ENCODE data around the gene ZNF438.
"Not testable (repeated sequence)": the region's sequence is repeated elsewhere in the genome, so short reads cannot be mapped to it uniquely, and the experiment has no call there.

Gene ZNF438

DNA sequence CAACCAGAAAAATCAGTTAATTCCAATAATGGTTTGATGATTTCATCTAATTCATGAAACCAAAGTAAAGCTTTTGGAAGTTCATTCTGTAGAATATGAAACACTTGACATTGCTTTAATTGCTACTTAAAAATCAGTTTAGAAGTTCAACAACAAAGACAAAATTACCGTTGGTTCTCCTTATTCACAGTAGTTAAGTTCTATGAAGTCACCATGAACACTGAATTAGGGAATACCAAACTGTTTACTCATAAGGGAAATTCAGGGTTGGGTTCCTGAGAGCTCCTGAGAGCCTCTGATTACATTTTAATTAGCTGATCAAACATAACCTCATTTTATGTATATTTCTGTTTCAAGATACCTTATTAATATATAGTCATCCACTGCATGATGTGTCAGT is 46.2 kb downstream of the ZNF438 start:
- no peak for DNase-seq (ENCODE audit: low read depth)

DNA sequence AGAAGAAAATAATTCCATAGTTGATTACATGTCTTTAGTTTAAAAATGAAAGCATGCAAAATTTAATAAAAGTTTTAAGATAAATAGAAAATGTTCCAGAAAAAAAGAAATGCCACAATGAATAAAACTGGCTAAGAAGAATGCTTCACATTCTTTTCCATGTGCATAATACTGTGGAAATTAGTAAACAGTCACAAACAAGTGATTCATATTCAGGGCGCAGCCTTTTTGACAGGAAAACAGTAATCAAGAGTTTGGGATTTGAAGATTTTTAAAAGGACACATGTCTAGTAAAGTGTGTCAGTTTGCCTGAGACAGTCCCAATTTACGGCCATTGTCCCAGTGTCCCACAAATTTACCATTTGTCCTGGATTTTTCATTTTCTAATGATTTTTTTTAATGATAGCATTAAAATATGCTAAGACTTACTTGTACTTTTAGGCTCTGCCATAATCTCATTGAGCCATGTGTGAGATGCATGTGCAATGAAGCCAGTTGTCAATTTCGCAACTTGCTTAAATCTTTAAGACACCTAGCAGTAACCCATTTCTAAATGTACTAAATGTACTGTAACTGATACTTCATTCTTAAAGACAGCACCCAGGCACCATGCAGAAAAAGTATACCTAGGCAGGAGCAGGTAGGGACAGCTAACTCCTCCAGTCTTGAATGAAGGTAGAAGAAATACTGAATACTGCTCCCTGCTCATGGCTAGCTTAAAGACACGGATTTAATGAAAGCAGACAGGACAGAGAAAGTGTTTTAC is 46.9 kb downstream of the ZNF438 start:
- no peak for DNase-seq (ENCODE audit: low read depth)

DNA sequence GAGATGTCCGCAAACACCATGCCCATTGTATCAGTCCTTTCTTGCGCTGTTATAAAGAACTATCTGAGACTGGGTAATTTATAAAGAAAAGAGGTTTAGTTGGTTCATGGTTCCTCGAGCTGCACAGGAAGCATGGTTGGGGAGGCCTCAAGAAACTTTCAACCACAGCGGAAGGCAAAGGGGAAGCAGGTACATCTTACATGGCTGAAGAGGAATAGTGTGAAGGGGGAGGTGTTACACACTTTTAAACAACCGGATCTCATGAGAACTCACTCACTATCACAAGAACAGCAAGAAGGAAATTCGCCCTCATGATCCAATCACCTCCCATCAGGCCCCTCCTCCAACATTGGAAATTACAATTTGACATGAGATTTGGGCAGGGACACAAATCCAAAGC is 48.5 kb downstream of the ZNF438 start:
- DNase-seq (ENCODE audit: low read depth): not testable (repeated sequence)

DNA sequence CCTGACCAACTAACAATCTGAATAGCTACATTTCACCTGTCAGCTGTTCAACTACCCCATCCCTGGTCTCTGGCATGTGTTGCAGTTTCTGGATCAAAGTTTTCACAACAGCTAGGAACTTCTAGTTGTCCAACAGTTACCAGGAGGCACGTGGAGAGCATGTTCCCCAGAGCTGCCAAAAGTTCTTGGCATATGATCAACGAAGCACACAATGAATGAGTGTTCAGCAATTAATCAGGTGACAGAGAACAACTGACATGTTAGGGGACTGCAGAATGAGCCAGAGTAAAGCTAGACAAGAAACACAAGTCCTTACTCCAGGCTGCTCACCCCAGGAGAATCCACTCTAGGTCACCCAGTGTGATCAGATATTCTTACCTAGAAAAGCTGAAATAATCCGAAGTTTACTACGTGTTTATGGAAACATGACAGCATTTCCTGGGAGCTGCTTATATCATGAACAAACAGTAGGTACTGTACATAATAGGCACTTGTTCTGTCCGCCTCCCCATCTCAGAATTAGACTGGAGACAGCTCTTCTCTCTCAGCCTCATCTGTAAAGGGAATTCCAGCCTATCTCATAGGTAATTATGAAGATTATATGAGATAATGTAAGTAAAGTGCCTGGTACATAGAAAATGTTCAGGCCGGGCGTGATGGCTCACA is 50.6 kb downstream of the ZNF438 start:
- no peak for DNase-seq (ENCODE audit: low read depth)

- no peak for DNase-seq (ENCODE audit: low read depth)
Observed at GRCh38 chr10:30979956-30980355, 51.7 kb downstream of the ZNF438 start.

DNA sequence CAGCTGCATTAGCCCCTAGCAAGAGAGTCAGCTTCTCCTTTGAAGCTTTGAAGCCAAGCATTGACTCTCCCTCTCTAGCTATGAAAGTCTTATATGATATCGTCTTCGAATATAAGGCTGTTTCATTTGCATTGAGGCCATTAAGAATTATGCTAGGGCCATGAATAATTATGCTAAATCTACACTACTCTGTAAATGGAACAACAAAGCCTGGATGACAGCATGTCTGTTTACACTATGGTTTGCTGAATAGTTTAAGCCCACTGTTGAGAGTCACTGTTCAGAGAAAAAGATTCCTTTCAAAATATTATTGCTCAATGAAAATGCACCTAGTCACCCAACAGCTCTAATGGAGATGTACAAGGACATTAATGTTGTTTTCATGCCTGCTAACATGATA is 52.8 kb downstream of the ZNF438 start:
- DNase-seq (ENCODE audit: low read depth): no peak

GRCh38 chr10:30977385-30977784 is 54.3 kb downstream of the ZNF438 start:
- DNase-seq (ENCODE audit: low read depth): no peak

DNA sequence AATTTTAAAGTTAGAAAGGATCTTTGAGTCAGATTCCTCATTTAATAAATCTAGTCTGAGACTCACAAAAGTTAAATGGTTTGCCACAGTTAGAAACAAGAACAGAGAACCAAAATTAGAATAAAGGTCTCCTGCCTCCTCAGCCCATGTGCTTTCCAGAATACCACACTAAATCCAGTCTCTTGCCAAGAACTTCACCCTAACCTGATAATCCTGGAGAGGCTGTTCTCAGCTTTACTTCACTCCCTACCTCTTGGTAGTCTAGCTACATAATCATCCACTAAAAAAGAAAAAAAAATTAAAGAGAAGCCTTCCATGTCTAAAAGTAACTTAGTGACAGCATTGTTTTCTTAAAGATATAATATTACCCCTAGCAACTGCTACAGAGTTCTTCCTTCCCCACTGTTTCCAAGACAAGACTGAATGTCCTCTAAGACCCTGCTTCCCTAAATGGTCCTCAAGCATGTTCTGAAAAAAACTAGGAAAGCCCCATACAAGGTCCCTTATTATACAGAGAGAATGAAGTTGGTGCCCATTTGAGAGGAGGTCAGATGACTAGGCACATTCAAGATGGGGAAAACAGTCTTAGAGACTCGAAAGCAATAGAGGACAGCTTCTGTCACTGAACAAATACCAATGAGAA is 56.8 kb downstream of the ZNF438 start:
- DNase-seq (ENCODE audit: low read depth): no peak

DNA sequence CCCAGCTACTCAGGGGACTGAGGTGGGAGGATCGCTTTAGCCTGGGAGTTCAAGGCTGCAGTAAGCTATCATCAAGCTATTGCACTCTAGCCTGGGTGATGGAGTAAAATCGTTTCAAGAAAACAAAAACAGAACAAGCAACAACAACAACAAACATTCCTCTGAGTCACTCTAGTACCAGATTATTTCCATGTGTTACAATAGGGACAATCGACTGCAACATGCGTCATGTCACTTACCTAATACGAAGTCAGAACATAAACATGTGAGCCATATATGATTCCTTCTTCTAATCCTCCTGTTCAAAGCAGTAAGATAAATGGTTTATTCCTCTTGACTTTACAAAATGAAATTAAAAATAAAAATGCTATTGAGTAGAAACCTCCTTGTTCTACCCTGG is 57.3 kb downstream of the ZNF438 start:
- no peak for DNase-seq (ENCODE audit: low read depth)

DNA sequence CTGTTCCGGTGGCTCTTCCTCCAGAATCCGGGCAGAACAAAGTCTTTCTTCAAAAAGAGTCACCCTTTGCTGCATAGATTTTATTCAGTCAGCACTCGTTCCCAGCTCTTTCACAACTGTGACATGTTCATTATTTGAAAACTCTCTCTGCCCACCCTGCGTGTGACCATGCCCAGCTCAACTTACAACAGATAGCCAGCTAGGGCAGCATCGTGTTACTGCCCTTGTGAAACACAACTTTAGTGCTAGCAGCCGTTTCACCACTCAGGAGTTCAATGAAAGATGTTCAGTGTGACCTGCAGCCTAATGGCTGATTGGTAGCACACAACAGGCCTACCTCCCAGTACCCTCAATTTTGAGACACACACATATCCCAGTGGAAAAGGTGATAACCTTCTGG is 57.9 kb downstream of the ZNF438 start:
- DNase-seq (ENCODE audit: low read depth): no peak

DNA sequence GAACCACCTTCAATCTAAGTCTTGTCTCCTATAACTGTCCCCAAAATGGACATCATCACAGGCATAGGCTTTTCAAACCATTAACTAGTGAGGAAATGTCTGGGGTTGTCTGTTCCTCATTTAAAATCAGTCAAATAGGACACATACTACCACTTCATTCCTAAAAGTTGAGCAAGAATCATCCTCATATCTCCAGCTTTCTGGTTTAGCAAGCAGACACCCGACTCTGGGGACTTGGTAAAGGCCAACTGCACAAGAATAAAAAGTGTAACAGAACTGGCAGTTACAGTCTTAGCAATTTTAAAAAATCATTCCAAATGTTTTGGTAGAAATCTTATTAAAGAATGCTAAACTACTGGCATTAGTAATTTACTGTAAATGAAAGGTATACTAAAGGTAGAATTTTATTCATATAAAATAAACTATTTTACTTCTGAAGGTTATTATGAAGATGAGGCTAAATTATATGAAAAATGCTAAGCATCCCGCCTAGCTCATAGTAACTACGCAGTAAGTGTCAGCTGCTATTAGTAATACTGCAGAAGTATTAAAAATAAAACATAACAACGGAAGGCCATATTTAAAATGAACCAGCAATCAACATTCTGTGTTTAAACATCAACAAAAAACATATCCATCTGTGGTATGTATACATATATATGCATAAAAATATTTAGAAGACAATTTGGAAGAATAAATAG is 60.8 kb downstream of the ZNF438 start:
- DNase-seq (ENCODE audit: low read depth): no peak

- no peak for DNase-seq (ENCODE audit: low read depth)
Observed at GRCh38 chr10:30968711-30969110, 63.0 kb downstream of the ZNF438 start.

- DNase-seq (ENCODE audit: low read depth): no peak
Observed at GRCh38 chr10:30967650-30968410, 63.8 kb downstream of the ZNF438 start.

- no peak for DNase-seq (ENCODE audit: low read depth)
Observed at GRCh38 chr10:30963992-30964930, 67.4 kb downstream of the ZNF438 start.

GRCh38 chr10:30962522-30962921 is 69.1 kb downstream of the ZNF438 start:
- DNase-seq (ENCODE audit: low read depth): no peak

DNA sequence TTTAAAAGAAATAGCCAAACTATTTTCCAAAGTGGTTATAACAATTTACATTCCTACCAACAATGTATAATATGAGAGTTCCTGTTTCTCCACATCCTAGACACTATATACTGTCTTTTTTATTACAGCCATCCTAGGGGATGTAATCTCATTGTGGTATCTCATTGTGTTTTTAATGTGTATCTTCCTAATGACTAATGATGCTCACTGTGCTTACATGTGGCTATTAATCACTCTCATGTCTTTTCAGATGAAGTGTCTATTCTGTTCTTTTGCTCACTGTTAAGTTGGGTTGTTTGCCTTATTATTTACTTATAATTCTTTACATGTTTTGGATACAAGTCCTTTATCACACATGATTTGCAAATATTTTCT is 71.8 kb downstream of the ZNF438 start:
- DNase-seq (ENCODE audit: low read depth): no peak

DNA sequence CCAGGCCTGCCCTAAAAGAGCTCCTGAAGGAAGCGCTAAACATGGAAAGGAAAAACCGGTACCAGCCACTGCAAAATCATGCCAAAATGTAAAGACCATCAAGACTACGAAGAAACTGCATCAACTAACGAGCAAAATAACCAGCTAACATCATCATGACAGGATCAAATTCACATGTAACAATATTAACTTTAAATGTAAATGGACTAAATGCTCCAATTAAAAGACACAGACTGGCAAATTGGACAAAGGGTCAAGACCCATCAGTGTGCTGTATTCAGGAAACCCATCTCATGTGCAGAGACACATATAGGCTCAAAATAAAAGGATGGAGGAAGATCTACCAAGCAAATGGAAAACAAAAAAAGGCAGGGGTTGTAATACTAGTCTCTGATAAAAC is 82.4 kb downstream of the ZNF438 start:
- DNase-seq (ENCODE audit: low read depth): not testable (repeated sequence)

- no peak for DNase-seq (ENCODE audit: low read depth)
Observed at GRCh38 chr10:30944005-30944404, 87.7 kb downstream of the ZNF438 start.

DNA sequence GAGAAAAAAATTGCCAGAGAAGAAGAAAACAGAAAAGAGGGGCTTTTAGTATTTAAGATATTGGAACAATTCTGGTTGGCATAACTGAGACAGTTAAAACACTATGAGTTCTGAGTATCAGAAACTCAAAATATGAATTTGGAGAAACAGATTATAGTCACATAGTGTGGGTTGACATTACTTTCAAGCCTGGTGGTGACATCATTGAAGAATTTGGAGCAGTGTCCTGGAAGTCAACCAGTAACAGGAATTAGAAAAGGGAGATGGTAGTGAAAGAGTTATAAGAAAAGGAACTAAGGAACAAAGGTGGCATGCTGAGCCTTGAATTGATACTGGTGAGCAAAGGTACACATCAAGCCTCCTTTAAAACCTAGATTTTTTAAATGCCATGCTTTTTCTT is 88.2 kb downstream of the ZNF438 start:
- DNase-seq (ENCODE audit: low read depth): no peak

GRCh38 chr10:30940256-30940655 is 91.4 kb downstream of the ZNF438 start:
- DNase-seq (ENCODE audit: low read depth): no peak
